Measurements from ENCODE around the gene ADAMTS17. TPM values are rescaled to one million over a fixed set of nuclear protein-coding genes. Genes with fewer than 3 reads are reported as not detected.

The ADAMTS17 gene
- total and polyA plus RNA-seq, 9 of the 15 experiments (the other 6 are each of a cell fraction or from before 2014, with no cell fraction given) = 0.01 to 0.14 (median 0.07) TPM; not detected in 6

DNA sequence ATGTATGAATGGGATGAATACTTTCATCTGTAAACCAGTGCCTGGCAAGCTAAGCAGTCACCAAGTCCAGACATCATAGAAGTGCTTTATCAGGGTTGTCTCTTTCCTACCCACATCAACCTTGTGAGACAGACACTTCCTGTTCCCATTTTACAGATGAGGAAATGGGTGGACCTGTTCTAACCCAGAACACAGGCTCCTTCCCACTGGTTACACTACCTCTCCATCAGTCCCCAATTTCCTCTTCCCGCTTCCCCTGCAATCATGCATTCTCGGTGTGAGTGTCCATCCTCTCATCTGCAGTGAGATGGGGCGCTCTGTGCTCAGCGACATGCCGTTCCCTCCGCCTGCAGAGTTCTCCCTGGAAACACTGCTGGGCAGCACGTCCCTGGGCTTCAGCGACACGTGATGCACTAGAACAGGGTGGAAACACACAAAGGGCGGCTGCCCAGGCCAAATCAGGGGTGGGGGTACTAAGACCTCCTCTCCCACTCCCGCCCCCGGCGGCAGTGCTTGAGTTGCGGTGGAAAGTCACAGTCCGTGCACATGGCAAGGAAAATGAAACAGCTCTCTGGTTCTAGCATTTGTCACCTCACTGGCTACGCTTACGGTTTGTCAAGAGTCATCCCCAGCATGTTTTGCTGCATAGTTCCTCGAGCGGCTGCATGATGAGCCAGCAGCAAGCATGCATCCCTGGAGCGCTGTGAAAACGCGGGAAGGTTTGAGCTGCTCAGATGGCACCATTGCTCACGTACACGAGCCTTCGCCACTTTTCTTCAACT, 201.1 kb downstream of the ADAMTS17 start:
- Histone ChIP-seq H3K9ac (ENCODE audit: insufficient read depth in 1 of 2, low read depth in 2 of 2, low read length in 2 of 2) (no peak overlapping the region), H3K36me3 (ENCODE audit: control insufficient read depth, insufficient read depth, low read length) (no peaks in the 10 kb centered on the region), H4K20me1 (replicated peaks; ENCODE audit: control insufficient read depth, insufficient read depth, low read length) (no peaks in the 10 kb centered on the region), H3K4me3 (no peak overlapping the region), H3K27me3 (ENCODE audit: control insufficient read depth in 2 of 2, insufficient read depth in 2 of 2, low read length in 2 of 2) (peaks cover 7 to 23% of the 10 kb centered on the region in 2 experiments; a peak in 4 of 5 replicates), H3K9me3 (replicated peaks; ENCODE audit: control insufficient read depth, insufficient read depth, low read depth, low read length) (no peaks in the 10 kb centered on the region), H3K27ac (ENCODE audit: extremely low read depth, low read depth, low read length) (no peak overlapping the region), H3K9me1 (ENCODE audit: control insufficient read depth, insufficient read depth, low read length) (no peaks in the 10 kb centered on the region), H3K4me2 (ENCODE audit: insufficient read depth, low read length) (no peak overlapping the region), H3K79me2 (ENCODE audit: control insufficient read depth, insufficient read depth, low read length) (no peaks in the 10 kb centered on the region), H3K4me1 (replicated peaks in 1 of 2; ENCODE audit: control insufficient read depth in 2 of 2, insufficient read depth in 2 of 2, low read length in 2 of 2) (no peaks in the 10 kb centered on the region), H2AFZ (ENCODE audit: low read depth, low read length) (no peak overlapping the region)
- CTCF ChIA-PET (ENCODE audit: low intra/inter-chr PET ratio) = interaction anchor here (0.6 kb wide), 1 partner anchor 490 kb away, joined by 3 read pairs; no protein-coding TSS in a partner anchor
- ATAC-seq (no peak), FAIRE-seq (no peak), DNase-seq (ENCODE audit: extremely low read depth in 1 of 4, low spot score in 3 of 4) (no peak)
- intact Hi-C loops (cut with micrococcal nuclease) (no loop called here), in situ Hi-C loops (cut with MboI) (no loop called here)
- WGBS (ENCODE audit: insufficient coverage, low coverage, missing lambda C conversion rate) = 3% methylated on average over 25 of the region's 25 CpGs
- no peak for TF ChIP-seq TAL1 (IDR thresholded peaks at IDR 0.05)
- TF ChIP-seq, protein P1, sequence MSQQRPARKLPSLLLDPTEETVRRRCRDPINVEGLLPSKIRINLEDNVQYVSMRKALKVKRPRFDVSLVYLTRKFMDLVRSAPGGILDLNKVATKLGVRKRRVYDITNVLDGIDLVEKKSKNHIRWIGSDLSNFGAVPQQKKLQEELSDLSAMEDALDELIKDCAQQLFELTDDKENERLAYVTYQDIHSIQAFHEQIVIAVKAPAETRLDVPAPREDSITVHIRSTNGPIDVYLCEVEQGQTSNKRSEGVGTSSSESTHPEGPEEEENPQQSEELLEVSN (IDR thresholded peaks at IDR 0.05; ENCODE audit: borderline replicate concordance in 1 of 2, extremely low read depth in 1 of 2, insufficient read depth in 1 of 2, insufficient read length in 1 of 2, low read depth in 1 of 2, low read length in 1 of 2, poor library complexity in 1 of 2, severe bottlenecking in 1 of 2) = peak in 1 of 2 experiments; percentile 41
- POLR2A ChIA-PET = no interaction called here
- BruUV-seq (replicated peaks) = no TSS peak

DNA sequence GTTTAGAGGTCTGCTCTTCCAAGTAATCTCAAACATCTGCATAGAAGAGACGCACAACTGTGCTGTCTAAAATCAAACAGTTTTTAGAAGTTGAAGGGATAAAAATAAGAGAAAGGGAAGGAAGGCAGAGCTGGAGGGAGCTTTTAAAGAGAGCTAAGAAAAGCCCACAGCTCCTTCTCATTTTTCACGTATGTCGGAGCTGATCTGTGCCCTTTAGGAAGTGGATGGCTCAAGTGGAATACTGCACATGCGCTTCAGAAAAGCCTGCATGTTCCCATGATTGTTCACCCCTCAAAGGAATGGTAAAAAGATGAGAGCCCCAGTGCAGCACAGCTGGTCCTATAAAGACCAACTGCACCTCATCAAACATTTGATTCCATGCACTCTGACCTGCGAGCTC, 207.2 kb downstream of the ADAMTS17 start:
- POLR2A ChIA-PET = no interaction called here
- in situ Hi-C loops (cut with MboI) = no loop called here
- TF ChIP-seq, protein P2, sequence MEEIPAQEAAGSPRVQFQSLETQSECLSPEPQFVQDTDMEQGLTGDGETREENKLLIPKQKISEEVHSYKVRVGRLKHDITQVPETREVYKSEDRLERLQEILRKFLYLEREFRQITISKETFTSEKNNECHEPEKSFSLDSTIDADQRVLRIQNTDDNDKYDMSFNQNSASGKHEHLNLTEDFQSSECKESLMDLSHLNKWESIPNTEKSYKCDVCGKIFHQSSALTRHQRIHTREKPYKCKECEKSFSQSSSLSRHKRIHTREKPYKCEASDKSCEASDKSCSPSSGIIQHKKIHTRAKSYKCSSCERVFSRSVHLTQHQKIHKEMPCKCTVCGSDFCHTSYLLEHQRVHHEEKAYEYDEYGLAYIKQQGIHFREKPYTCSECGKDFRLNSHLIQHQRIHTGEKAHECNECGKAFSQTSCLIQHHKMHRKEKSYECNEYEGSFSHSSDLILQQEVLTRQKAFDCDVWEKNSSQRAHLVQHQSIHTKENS (CRISPR knock-in tag; IDR thresholded peaks at IDR 0.05) = no peak
- TF ChIP-seq RBM22 (IDR thresholded peaks at IDR 0.05; ENCODE audit: low read depth, low read length, poor library complexity, severe bottlenecking) (no peak), ELF2 (CRISPR knock-in tag; IDR thresholded peaks at IDR 0.05) (no peak)
- TF ChIP-seq, protein P3, sequence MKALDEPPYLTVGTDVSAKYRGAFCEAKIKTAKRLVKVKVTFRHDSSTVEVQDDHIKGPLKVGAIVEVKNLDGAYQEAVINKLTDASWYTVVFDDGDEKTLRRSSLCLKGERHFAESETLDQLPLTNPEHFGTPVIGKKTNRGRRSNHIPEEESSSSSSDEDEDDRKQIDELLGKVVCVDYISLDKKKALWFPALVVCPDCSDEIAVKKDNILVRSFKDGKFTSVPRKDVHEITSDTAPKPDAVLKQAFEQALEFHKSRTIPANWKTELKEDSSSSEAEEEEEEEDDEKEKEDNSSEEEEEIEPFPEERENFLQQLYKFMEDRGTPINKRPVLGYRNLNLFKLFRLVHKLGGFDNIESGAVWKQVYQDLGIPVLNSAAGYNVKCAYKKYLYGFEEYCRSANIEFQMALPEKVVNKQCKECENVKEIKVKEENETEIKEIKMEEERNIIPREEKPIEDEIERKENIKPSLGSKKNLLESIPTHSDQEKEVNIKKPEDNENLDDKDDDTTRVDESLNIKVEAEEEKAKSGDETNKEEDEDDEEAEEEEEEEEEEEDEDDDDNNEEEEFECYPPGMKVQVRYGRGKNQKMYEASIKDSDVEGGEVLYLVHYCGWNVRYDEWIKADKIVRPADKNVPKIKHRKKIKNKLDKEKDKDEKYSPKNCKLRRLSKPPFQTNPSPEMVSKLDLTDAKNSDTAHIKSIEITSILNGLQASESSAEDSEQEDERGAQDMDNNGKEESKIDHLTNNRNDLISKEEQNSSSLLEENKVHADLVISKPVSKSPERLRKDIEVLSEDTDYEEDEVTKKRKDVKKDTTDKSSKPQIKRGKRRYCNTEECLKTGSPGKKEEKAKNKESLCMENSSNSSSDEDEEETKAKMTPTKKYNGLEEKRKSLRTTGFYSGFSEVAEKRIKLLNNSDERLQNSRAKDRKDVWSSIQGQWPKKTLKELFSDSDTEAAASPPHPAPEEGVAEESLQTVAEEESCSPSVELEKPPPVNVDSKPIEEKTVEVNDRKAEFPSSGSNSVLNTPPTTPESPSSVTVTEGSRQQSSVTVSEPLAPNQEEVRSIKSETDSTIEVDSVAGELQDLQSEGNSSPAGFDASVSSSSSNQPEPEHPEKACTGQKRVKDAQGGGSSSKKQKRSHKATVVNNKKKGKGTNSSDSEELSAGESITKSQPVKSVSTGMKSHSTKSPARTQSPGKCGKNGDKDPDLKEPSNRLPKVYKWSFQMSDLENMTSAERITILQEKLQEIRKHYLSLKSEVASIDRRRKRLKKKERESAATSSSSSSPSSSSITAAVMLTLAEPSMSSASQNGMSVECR (CRISPR knock-in tag; IDR thresholded peaks at IDR 0.05) = no peak

More for the DNA sequence above, 207.2 kb downstream of the ADAMTS17 start:
- Histone ChIP-seq H3K27ac (ENCODE audit: extremely low read depth, low read depth, low read length) (no peak overlapping the region), H3K79me2 (ENCODE audit: control insufficient read depth, insufficient read depth, low read length) (no peaks in the 10 kb centered on the region), H3K4me1 (replicated peaks in 1 of 2; ENCODE audit: control insufficient read depth in 2 of 2, insufficient read depth in 2 of 2, low read length in 2 of 2) (peaks cover 0 to 5% of the 10 kb centered on the region in 2 experiments; a peak in 2 of 5 replicates), H4K20me1 (replicated peaks; ENCODE audit: control insufficient read depth, insufficient read depth, low read length) (no peaks in the 10 kb centered on the region), H3K9ac (ENCODE audit: insufficient read depth in 1 of 2, low read depth in 2 of 2, low read length in 2 of 2) (no peak overlapping the region), H3K9me3 (replicated peaks; ENCODE audit: control insufficient read depth, insufficient read depth, low read depth, low read length) (no peaks in the 10 kb centered on the region), H3K4me2 (ENCODE audit: insufficient read depth, low read length) (no peak overlapping the region), H3K27me3 (ENCODE audit: control insufficient read depth in 2 of 2, insufficient read depth in 2 of 2, low read length in 2 of 2) (peaks cover 4 to 23% of the 10 kb centered on the region in 2 experiments; a peak in 4 of 5 replicates), H2AFZ (ENCODE audit: low read depth, low read length) (no peak overlapping the region), H3K4me3 (no peak overlapping the region), H3K9me1 (ENCODE audit: control insufficient read depth, insufficient read depth, low read length) (no peaks in the 10 kb centered on the region), H3K36me3 (ENCODE audit: control insufficient read depth, insufficient read depth, low read length) (no peaks in the 10 kb centered on the region)
- intact Hi-C loops (cut with micrococcal nuclease) = loop anchor here (5.0 to 10.0 kb wide), 2 partner anchors 180 to 342 kb away; no protein-coding TSS in a partner anchor
- ATAC-seq = no peak
- FAIRE-seq = no peak
- no TSS peak for BruUV-seq (replicated peaks)
- CTCF ChIA-PET (ENCODE audit: low intra/inter-chr PET ratio) = no interaction called here
- DNase-seq (ENCODE audit: extremely low read depth in 1 of 4, low spot score in 3 of 4) = no peak
- WGBS (ENCODE audit: insufficient coverage, low coverage, missing lambda C conversion rate) = 0% methylated on average over 5 of the region's 5 CpGs
